K562 (cell line): ENCODE results near the gene IL27RA. TPM values are rescaled to one million over a fixed set of nuclear protein-coding genes. Genes with fewer than 3 reads are reported as not detected.

Experiments
- ARID2 ChIP-seq: fragments of 450-650 bp; IDR thresholded peaks from 2 replicates; pipeline ENCODE4 v1.6.1; 2017; ENCODE audit warnings: antibody characterized with exemption, mild to moderate bottlenecking
- ATF2 ChIP-seq: sonication (generic); formaldehyde crosslinking; IDR thresholded peaks from 2 replicates; pipeline ENCODE4 v1.8.1; 2022; ENCODE audit warnings: missing genetic modification reagents
- CBX1 ChIP-seq: sonication (generic); IDR thresholded peaks from 2 replicates; pipeline ENCODE4 v1.6.1; 2016; ENCODE audit warnings: antibody characterized with exemption, low read depth, mild to moderate bottlenecking
- CBX5 ChIP-seq: IDR thresholded peaks from 2 replicates; pipeline ENCODE4 v1.6.1; 2014; ENCODE audit warnings: low read depth, borderline replicate concordance
- DPF2 ChIP-seq: fragments of 450-650 bp; IDR thresholded peaks from 2 replicates; pipeline ENCODE4 v1.6.1; 2016
- EHMT2 ChIP-seq: fragments of 450-650 bp; IDR thresholded peaks from 2 replicates; pipeline ENCODE4 v1.6.1; 2018; ENCODE audit warnings: antibody characterized with exemption
- HNRNPH1 ChIP-seq: fragments of 200-400 bp; formaldehyde crosslinking; optimal IDR thresholded peaks from 2 replicates; pipeline ENCODE3; 2017; ENCODE audit warnings: low read depth, mild to moderate bottlenecking, low read length, moderate library complexity
- IFI16 ChIP-seq: fragments of 250-450 bp; sonication (Bioruptor Pico); IDR thresholded peaks from 2 replicates; pipeline ENCODE4 v2.1.2; 2022; ENCODE audit warnings: mild to moderate bottlenecking, inconsistent platforms
- JUNB ChIP-seq: fragments of 450-650 bp; formaldehyde crosslinking; conservative IDR thresholded peaks from 2 replicates; pipeline ENCODE4 v1.4.0; 2020; ENCODE audit warnings: mild to moderate bottlenecking
- MAFF ChIP-seq: IDR thresholded peaks from 2 replicates; pipeline ENCODE4 v1.6.1; 2012; ENCODE audit warnings: low read length, improper control_type of control experiment
- NFRKB ChIP-seq: fragments of 450-650 bp; IDR thresholded peaks from 2 replicates; pipeline ENCODE4 v1.6.1; 2016; ENCODE audit warnings: low read depth
- NR1H2 ChIP-seq: sonication (generic); formaldehyde crosslinking; IDR thresholded peaks from 2 replicates; pipeline ENCODE4 v1.4.0; 2020; ENCODE audit warnings: mild to moderate bottlenecking, missing genetic modification reagents
- PYGO2 ChIP-seq: fragments of 450-650 bp; IDR thresholded peaks from 2 replicates; pipeline ENCODE4 v1.6.1; 2016; ENCODE audit warnings: mild to moderate bottlenecking, missing genetic modification characterization, moderate library complexity, missing compliant biosample characterization
- SMAD2 ChIP-seq: fragments of 150-350 bp; IDR thresholded peaks from 2 replicates; pipeline ENCODE4 v1.6.1; 2014; ENCODE audit warnings: low read depth, mild to moderate bottlenecking, low read length
- TOE1 ChIP-seq, 2 experiments: fragments of 450-650 bp in 1 of 2; sonication (generic) in 1 of 2; formaldehyde crosslinking in 1 of 2; IDR thresholded peaks; 2 replicates each; pipeline versions ENCODE4 v1.7.1 to v1.8.0; 2016 to 2022; ENCODE audit warnings: borderline replicate concordance in 2 of 2, mild to moderate bottlenecking in 2 of 2, antibody characterized with exemption in 1 of 2, inconsistent platforms in 1 of 2, low read depth in 1 of 2, missing genetic modification reagents in 1 of 2, moderate library complexity in 1 of 2
- YY1 ChIP-seq, 3 experiments: IDR thresholded peaks; 2 replicates each; pipeline ENCODE4 v1.6.1; 2011; ENCODE audit warnings: low read length in 2 of 3, mild to moderate bottlenecking in 2 of 3, moderate library complexity in 2 of 3, borderline replicate concordance in 1 of 3, control low read depth in 1 of 3, low read depth in 1 of 3; ENCODE audit not compliant: insufficient read depth in 3 of 3, insufficient replicate concordance in 2 of 3, control insufficient read depth in 1 of 3, insufficient read length in 1 of 3; ENCODE audit errors: extremely low read depth in 1 of 3
- ZFP1 ChIP-seq: fragments of 450-650 bp; formaldehyde crosslinking; IDR thresholded peaks from 2 replicates; pipeline ENCODE4 v1.4.0; 2020; ENCODE audit warnings: mild to moderate bottlenecking, mixed read lengths
- ZNF165 ChIP-seq: fragments of 250-450 bp; sonication (Bioruptor Pico); IDR thresholded peaks from 2 replicates; pipeline ENCODE4 v1.4.0; 2020; ENCODE audit warnings: borderline replicate concordance
- ZNF239 ChIP-seq: fragments of 250-450 bp; sonication (Bioruptor Pico); IDR thresholded peaks from 2 replicates; pipeline ENCODE4 v1.4.0; 2020; ENCODE audit warnings: mild to moderate bottlenecking
- ZNF24 ChIP-seq: fragments of 450-650 bp; IDR thresholded peaks from 2 replicates; pipeline ENCODE4 v1.6.1; 2016
- ZNF282 ChIP-seq: sonication (generic); formaldehyde crosslinking; IDR thresholded peaks from 2 replicates; pipeline ENCODE4 v1.8.1; 2023; ENCODE audit warnings: missing genetic modification reagents
- ZNF644 ChIP-seq: fragments of 200-800 bp; sonication (Bioruptor generic); IDR thresholded peaks from 2 replicates; pipeline ENCODE4 v1.6.1; 2016; ENCODE audit warnings: low read depth, missing genetic modification characterization, missing compliant biosample characterization
- ZNF764 ChIP-seq: fragments of 250-450 bp; sonication (Bioruptor Pico); IDR thresholded peaks from 2 replicates; pipeline ENCODE4 v1.4.0; 2020; ENCODE audit warnings: low read depth, mild to moderate bottlenecking, moderate library complexity
- polyA plus RNA-seq, 8 experiments: library from polyadenylated mRNA; depleted of rRNA in 4 of 8; stranded (reverse) in 5 of 8; unstranded in 3 of 8; fragments of >200 nt; fragmentation: Nextera tagmentation in 2 of 8; fragmentation: Illumina TruSeq in 1 of 8; extraction: Ambion mirVana in 2 of 8; extraction: Trizol in 1 of 8; gene quantifications; 2 replicates each; pipeline versions ENCODE4 v1.2.1 to v1.2.3, GENCODE V29; 2011 to 2014; ENCODE audit warnings: inconsistent platforms in 1 of 8, missing spikeins in 1 of 8
- total RNA-seq, 7 experiments: library from RNA; depleted of rRNA in 6 of 7; stranded (reverse); fragments of >200 nt in 6 of 7; fragmentation: Illumina TruSeq in 2 of 7; extraction: Trizol in 2 of 7; gene quantifications; 2 replicates each; pipeline versions ENCODE4 v1.2.1 to v1.2.3, GENCODE V29; 2011 to 2021; ENCODE audit warnings: low replicate concordance in 1 of 7
- TF ChIP-seq, protein P1 (sequence below): fragments of 450-650 bp; formaldehyde crosslinking; IDR thresholded peaks from 2 replicates; pipeline ENCODE4 v1.4.0; 2020; ENCODE audit warnings: mild to moderate bottlenecking, moderate library complexity

Gene IL27RA
- total and polyA plus RNA-seq, 9 of the 15 experiments (the other 6 are each of a cell fraction or from before 2014, with no cell fraction given), result 1.9 to 15.9 (median 12.0) TPM

- TF ChIP-seq HNRNPH1 (no peak), ZNF239 (CRISPR knock-in tag) (peak; percentile 11; the same call in 1 of the 2 replicates), EHMT2 (no peak), CBX1 (no peak), NR1H2 (CRISPR knock-in tag) (no peak), DPF2 (no peak), YY1 (IDR thresholded peaks at IDR 0.05; ENCODE audit: borderline replicate concordance in 1 of 3, control insufficient read depth in 1 of 3, extremely low read depth in 1 of 3, insufficient read depth in 3 of 3, insufficient read length in 1 of 3, insufficient replicate concordance in 2 of 3, low read depth in 1 of 3, low read length in 2 of 3) (peak in 2 of 3 experiments; percentile 20 to 59), JUNB (CRISPR knock-in tag) (no peak), ZNF644 (tag) (no peak; the same call in 1 of the 2 replicates), CBX5 (0 out of 2 replicates have a peak, but pooled peaks have one; percentile 14), IFI16 (CRISPR knock-in tag) (no peak), ZNF764 (CRISPR knock-in tag) (no peak), NFRKB (no peak), ZNF165 (CRISPR knock-in tag) (no peak), ARID2 (no peak), SMAD2 (no peak), ATF2 (no peak), ZNF24 (no peak), ZFP1 (no peak), ZNF282 (CRISPR knock-in tag) (no peak), PYGO2 (tag) (no peak), TOE1 (IDR thresholded peaks at IDR 0.05; ENCODE audit: borderline replicate concordance) (no peak; the same call in 1 of the 2 replicates), TOE1 (CRISPR knock-in tag; IDR thresholded peaks at IDR 0.05; ENCODE audit: borderline replicate concordance, low read depth) (no peak), MAFF (peak; percentile 44; the same call in 1 of the 2 replicates)
- TF ChIP-seq, protein P1, sequence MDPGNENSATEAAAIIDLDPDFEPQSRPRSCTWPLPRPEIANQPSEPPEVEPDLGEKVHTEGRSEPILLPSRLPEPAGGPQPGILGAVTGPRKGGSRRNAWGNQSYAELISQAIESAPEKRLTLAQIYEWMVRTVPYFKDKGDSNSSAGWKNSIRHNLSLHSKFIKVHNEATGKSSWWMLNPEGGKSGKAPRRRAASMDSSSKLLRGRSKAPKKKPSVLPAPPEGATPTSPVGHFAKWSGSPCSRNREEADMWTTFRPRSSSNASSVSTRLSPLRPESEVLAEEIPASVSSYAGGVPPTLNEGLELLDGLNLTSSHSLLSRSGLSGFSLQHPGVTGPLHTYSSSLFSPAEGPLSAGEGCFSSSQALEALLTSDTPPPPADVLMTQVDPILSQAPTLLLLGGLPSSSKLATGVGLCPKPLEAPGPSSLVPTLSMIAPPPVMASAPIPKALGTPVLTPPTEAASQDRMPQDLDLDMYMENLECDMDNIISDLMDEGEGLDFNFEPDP, result no peak
Measured at GRCh38 chr19:14080887-14081796, 49.6 kb downstream of the IL27RA start (continued).
